ENCODE measurements around the gene RAD23B.

GRCh38 chr9:107263289-107263688, 19.8 kb upstream of the RAD23B start:
- TF ChIP-seq CTCF (IDR thresholded peaks at IDR 0.05; ENCODE audit: insufficient read depth, low read depth, low read length) = no peak
- TF ChIP-seq EZH2 (IDR thresholded peaks at IDR 0.05; ENCODE audit: insufficient read depth, low read length) = no peak
